ENCODE results near the gene MPIG6B. TPM values are rescaled to one million over a fixed set of nuclear protein-coding genes. Genes with fewer than 3 reads are reported as not detected.
A peak's percentile ranks its signal among the peaks of the same experiment; 100 is the strongest.

MPIG6B gene
- total RNA-seq, 1 donor from 2014 or later = not detected

DNA sequence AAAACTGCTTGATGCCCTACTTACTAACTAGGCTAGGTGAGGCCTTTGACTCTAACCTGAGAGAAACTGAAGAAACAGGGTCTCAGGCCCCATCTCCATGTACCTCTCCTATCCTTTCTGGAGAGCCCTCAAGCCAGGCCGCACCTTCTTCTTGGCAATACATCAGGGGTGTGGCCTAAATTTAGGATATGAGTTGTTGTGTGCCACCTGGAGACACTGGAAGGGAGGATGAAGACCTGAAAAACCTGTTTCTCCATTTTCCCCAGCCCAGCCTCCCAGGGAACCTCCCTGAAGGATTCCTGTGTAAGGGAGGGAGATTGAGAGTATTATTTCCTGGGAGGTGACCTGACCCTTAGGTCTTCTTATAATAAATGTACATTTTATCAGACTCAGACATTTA is 4.9 kb upstream of the MPIG6B start:
- Mint-ChIP-seq H3K27ac (no peak overlapping the region), H3K9me3 (no peaks in the 10 kb centered on the region), H3K27me3 (ENCODE audit: insufficient read depth, low read depth) (peaks cover 11% of the 10 kb centered on the region), H3K4me1 (peaks cover 26% of the 10 kb centered on the region), H3K4me3 (peak overlapping the region; percentile 12), H3K36me3 (no peaks in the 10 kb centered on the region)
- peaks cover 19% of the 10 kb centered on the region for H3F3A ChIP-seq (ENCODE audit: low read depth)
- H3K27ac ChIP-seq = no peak overlapping the region
- H4K20me1 ChIP-seq (ENCODE audit: low read depth) = no peaks in the 10 kb centered on the region
- no peak for DNase-seq (ENCODE audit: low spot score)
- H3K4me3 ChIP-seq = no peak overlapping the region
- no peaks in the 10 kb centered on the region for H3K9me3 ChIP-seq (ENCODE audit: low read depth)
- H2AFZ ChIP-seq (replicated peaks) = no peak overlapping the region
- H3K27me3 ChIP-seq = no peaks in the 10 kb centered on the region
- no peak overlapping the region for H3K9ac ChIP-seq
- H3K4me1 ChIP-seq = peaks cover 21% of the 10 kb centered on the region
- H3K36me3 ChIP-seq = no peaks in the 10 kb centered on the region
- H3K4me2 ChIP-seq = no peak overlapping the region
- TF ChIP-seq EZH2phosphoT487 (IDR thresholded peaks at IDR 0.05) = no peak
- TF ChIP-seq CTCF (IDR thresholded peaks at IDR 0.05) = no peak
- TF ChIP-seq EZH2 (IDR thresholded peaks at IDR 0.05) = no peak
- H3K79me2 ChIP-seq (ENCODE audit: low read depth) = no peaks in the 10 kb centered on the region

DNA sequence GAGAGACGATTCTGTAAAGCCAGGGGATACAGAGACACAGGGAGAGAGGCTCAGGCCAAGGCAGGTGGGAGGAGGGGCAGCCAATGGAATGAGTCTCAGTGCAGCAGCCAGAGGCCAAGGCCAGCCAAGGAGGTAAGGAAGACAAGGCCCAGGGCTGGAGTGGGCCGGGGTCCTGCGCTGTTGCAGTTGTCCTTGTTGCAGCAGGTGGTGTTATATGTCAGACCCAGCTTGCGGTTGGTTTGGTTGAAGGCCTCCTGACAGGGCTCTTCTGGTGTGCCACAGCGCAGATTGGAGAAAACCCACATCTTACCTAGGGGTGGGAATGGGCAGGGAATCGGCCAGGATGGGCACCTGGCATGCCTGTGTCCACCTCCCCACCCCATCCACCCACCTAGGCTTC is 4.2 kb upstream of the MPIG6B start:
- Mint-ChIP-seq H3K4me3 (no peak overlapping the region), H3K27ac (no peak overlapping the region)
- no peak overlapping the region for H2AFZ ChIP-seq (replicated peaks)

GRCh38 chr6:31720196-31720770 is 2.9 kb upstream of the MPIG6B start:
- Histone ChIP-seq H4K20me1 (ENCODE audit: low read depth) (no peaks in the 10 kb centered on the region), H3K9me3 (ENCODE audit: low read depth) (no peaks in the 10 kb centered on the region), H2AFZ (replicated peaks) (no peak overlapping the region), H3K4me3 (no peak overlapping the region), H3K4me1 (peaks cover 2% of the 10 kb centered on the region), H3K9ac (no peak overlapping the region), H3K27me3 (no peaks in the 10 kb centered on the region), H3K36me3 (no peaks in the 10 kb centered on the region), H3K79me2 (ENCODE audit: low read depth) (no peaks in the 10 kb centered on the region), H3F3A (ENCODE audit: low read depth) (peaks cover 10% of the 10 kb centered on the region), H3K27ac (no peak overlapping the region), H3K4me2 (no peak overlapping the region)
- Mint-ChIP-seq H3K36me3 (peaks cover 5% of the 10 kb centered on the region), H3K4me3 (no peak overlapping the region), H3K9me3 (no peaks in the 10 kb centered on the region), H3K27ac (no peak overlapping the region), H3K4me1 (peaks cover 15% of the 10 kb centered on the region), H3K27me3 (ENCODE audit: insufficient read depth, low read depth) (peaks cover 9% of the 10 kb centered on the region)
- DNase-seq (ENCODE audit: low spot score) = no peak
- no peak for TF ChIP-seq EZH2phosphoT487 (IDR thresholded peaks at IDR 0.05)
- TF ChIP-seq EZH2 (IDR thresholded peaks at IDR 0.05) = no peak
- no peak for TF ChIP-seq CTCF (IDR thresholded peaks at IDR 0.05)

More for the DNA sequence above, 4.2 kb upstream of the MPIG6B start:
- Histone ChIP-seq H3K9me3 (ENCODE audit: low read depth) (no peaks in the 10 kb centered on the region), H3K36me3 (no peaks in the 10 kb centered on the region), H3K4me1 (peaks cover 14% of the 10 kb centered on the region), H3K27ac (no peak overlapping the region), H3K9ac (no peak overlapping the region), H3K4me3 (no peak overlapping the region), H4K20me1 (ENCODE audit: low read depth) (no peaks in the 10 kb centered on the region), H3K4me2 (no peak overlapping the region), H3K79me2 (ENCODE audit: low read depth) (no peaks in the 10 kb centered on the region), H3F3A (ENCODE audit: low read depth) (peaks cover 12% of the 10 kb centered on the region), H3K27me3 (no peaks in the 10 kb centered on the region)
- peaks cover 19% of the 10 kb centered on the region for H3K4me1 Mint-ChIP-seq
- no peak for TF ChIP-seq CTCF (IDR thresholded peaks at IDR 0.05)
- no peak for TF ChIP-seq EZH2 (IDR thresholded peaks at IDR 0.05)
- no peak for TF ChIP-seq EZH2phosphoT487 (IDR thresholded peaks at IDR 0.05)
- no peak for DNase-seq (ENCODE audit: low spot score)
- H3K36me3 Mint-ChIP-seq = peaks cover under 1% of the 10 kb centered on the region
- H3K9me3 Mint-ChIP-seq = no peaks in the 10 kb centered on the region
- peaks cover 12% of the 10 kb centered on the region for H3K27me3 Mint-ChIP-seq (ENCODE audit: insufficient read depth, low read depth)

Data from neural progenitor cell (in vitro differentiated cells).